ENCODE data around the gene TBL1X.
"Not testable (repeated sequence)": the region's sequence is repeated elsewhere in the genome, so short reads cannot be mapped to it uniquely, and the experiment has no call there.

Gene TBL1X

GRCh38 chrX:9459186-9459748 lies 5.6 kb upstream of the TBL1X start:
- DNase-seq = no peak

- no peak for DNase-seq
Observed at GRCh38 chrX:9461087-9461486, 3.8 kb upstream of the TBL1X start.

- no peak for DNase-seq
Observed at GRCh38 chrX:9462456-9462855, 2.4 kb upstream of the TBL1X start.

GRCh38 chrX:9465380-9466123 lies 694 bp downstream of the TBL1X start:
- DNase-seq = peak; percentile 49

- no peak for DNase-seq
Observed at GRCh38 chrX:9466124-9466495, 1.3 kb downstream of the TBL1X start.

GRCh38 chrX:9466736-9467135 lies 1.9 kb downstream of the TBL1X start:
- DNase-seq = no peak

GRCh38 chrX:9467146-9467545 lies 2.3 kb downstream of the TBL1X start:
- no peak for DNase-seq

GRCh38 chrX:9467751-9468150 lies 2.9 kb downstream of the TBL1X start:
- no peak for DNase-seq

- DNase-seq = no peak
Observed at GRCh38 chrX:9471571-9471985, 6.7 kb downstream of the TBL1X start.

GRCh38 chrX:9473708-9474107 lies 8.8 kb downstream of the TBL1X start:
- DNase-seq = no peak

GRCh38 chrX:9475417-9475816 lies 10.6 kb downstream of the TBL1X start:
- not testable (repeated sequence) for DNase-seq

- DNase-seq = no peak
Observed at GRCh38 chrX:9475984-9476383, 11.1 kb downstream of the TBL1X start.

- no peak for DNase-seq
Observed at GRCh38 chrX:9476810-9477575, 12.1 kb downstream of the TBL1X start.

- no peak for DNase-seq
Observed at GRCh38 chrX:9482408-9482807, 17.6 kb downstream of the TBL1X start.

- no peak for DNase-seq
Observed at GRCh38 chrX:9482837-9483236, 18.0 kb downstream of the TBL1X start.

GRCh38 chrX:9483376-9483775 lies 18.5 kb downstream of the TBL1X start:
- no peak for DNase-seq

GRCh38 chrX:9486786-9487387 lies 22.0 kb downstream of the TBL1X start:
- DNase-seq = no peak

- no peak for DNase-seq
Observed at GRCh38 chrX:9488586-9488985, 23.7 kb downstream of the TBL1X start.

GRCh38 chrX:9489234-9489633 lies 24.4 kb downstream of the TBL1X start:
- DNase-seq = no peak

GRCh38 chrX:9492901-9493300 lies 28.0 kb downstream of the TBL1X start:
- no peak for DNase-seq

GRCh38 chrX:9493936-9494335 lies 29.1 kb downstream of the TBL1X start:
- no peak for DNase-seq

- DNase-seq = no peak
Observed at GRCh38 chrX:9494771-9495170, 29.9 kb downstream of the TBL1X start.

GRCh38 chrX:9495496-9495895 lies 30.6 kb downstream of the TBL1X start:
- DNase-seq = no peak

- DNase-seq = no peak
Observed at GRCh38 chrX:9498236-9498635, 33.4 kb downstream of the TBL1X start.
